GM06990 (cell line): Measurements from ENCODE around the gene FAM229A.

ENCODE experiments used
- DNase-seq: peaks from one replicate; pipeline ENCODE4 v3.0.0-alpha.2; 2011; ENCODE audit not compliant: insufficient read length; ENCODE audit errors: extremely low read depth
- H3K27me3 ChIP-seq: replicated peaks from 2 replicates; pipeline ENCODE4 v1.6.0; 2011; ENCODE audit warnings: low read length; ENCODE audit not compliant: control insufficient read depth, insufficient read depth
- H3K36me3 ChIP-seq: 2 replicates; pipeline ENCODE4 v1.5.1; 2011; ENCODE audit warnings: low read length; ENCODE audit not compliant: control insufficient read depth, insufficient read depth
- H3K4me3 ChIP-seq: replicated peaks from 2 replicates; pipeline ENCODE4 v1.5.1; 2011; ENCODE audit warnings: low read depth, mild to moderate bottlenecking, control low read depth, low read length
- CTCF ChIP-seq: IDR thresholded peaks from 2 replicates; pipeline ENCODE4 v1.5.1; 2011; ENCODE audit warnings: low read length, control low read depth, mild to moderate bottlenecking, inconsistent platforms; ENCODE audit not compliant: insufficient read depth, poor library complexity, severe bottlenecking

FAM229A gene

GRCh38 chr1:32393832-32394140, 31.5 kb upstream of the FAM229A start:
- H3K4me3 ChIP-seq: peak overlapping the region; percentile 91
- no peak for TF ChIP-seq CTCF
- H3K36me3 ChIP-seq: peaks cover 4% of the 10 kb centered on the region
- no peaks in the 10 kb centered on the region for H3K27me3 ChIP-seq
- DNase-seq: no peak

DNA sequence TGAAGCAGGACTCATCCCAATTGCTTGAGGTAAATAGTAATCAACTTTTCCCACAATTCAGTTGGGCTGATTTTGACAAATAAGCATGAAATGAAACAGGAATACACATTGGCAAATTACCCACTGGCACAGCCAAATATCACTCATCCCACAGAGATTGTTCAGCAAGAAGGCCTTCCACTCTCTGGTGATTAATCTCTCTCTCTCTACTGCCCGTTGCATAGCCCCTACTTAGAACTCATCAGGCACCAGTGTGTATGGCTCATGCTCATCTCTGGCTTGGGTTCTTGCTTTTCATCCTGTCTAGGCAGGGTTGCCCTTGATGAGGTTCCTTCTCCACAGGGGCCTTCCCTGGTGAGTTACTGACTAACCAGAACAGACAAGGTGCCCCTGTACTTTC, 30.9 kb upstream of the FAM229A start:
- no peak for TF ChIP-seq CTCF
- Histone ChIP-seq H3K27me3 (no peaks in the 10 kb centered on the region), H3K4me3 (peak overlapping the region; percentile 91), H3K36me3 (peaks cover 4% of the 10 kb centered on the region)
- DNase-seq: no peak

GRCh38 chr1:32392325-32392724, 30.0 kb upstream of the FAM229A start:
- Histone ChIP-seq H3K4me3 (no peak overlapping the region), H3K36me3 (peaks cover 4% of the 10 kb centered on the region), H3K27me3 (no peaks in the 10 kb centered on the region)
- TF ChIP-seq CTCF: no peak
- DNase-seq: no peak

DNA sequence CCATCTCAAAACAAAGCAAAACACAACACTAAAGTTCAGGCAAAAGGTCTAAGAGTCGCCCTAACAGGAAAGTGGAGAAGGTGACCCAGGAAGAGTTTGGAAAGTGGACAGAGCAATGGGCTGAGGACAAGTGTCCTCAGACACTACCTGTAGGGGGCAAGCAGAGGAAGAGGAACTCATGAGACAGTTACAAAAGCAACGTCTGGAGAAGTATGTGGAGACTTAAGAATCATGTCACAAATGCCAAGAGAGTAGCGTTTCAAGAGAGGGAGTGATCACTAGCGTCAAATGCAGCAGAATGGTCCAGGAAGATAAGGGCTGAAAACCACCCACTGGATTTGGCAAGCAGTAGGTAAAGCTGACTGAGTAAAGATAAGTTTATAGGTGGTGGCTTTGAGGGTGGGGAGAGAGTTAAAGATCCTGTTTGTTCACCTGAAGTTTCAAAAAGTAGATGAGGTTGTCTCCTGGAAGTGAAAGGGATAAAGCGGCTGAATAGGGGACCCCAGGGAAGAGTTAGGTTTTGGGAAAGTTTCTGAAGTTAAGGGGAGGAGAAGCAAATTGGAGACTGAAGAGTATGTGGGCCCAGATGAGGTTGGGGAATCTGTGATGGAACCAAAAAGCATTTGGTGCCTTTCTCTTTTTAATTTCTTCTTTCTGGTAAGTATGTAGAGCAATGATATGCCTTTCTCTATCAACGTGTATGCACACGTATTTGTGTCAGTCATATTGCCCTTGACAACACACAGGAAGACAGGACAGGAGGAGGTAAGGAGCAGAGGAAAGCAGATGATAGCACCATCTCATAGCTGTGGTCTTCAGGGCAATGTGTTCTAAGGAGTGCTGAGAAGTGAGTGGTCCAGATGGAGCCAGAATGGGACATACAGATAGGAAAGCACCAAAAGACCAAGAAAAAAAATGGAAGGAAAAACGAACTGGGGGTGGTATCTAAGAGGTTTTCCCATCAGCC, 28.9 kb upstream of the FAM229A start:
- peaks cover 5% of the 10 kb centered on the region for H3K36me3 ChIP-seq
- TF ChIP-seq CTCF: no peak
- H3K27me3 ChIP-seq: no peaks in the 10 kb centered on the region
- H3K4me3 ChIP-seq: no peak overlapping the region
- DNase-seq: no peak

DNA sequence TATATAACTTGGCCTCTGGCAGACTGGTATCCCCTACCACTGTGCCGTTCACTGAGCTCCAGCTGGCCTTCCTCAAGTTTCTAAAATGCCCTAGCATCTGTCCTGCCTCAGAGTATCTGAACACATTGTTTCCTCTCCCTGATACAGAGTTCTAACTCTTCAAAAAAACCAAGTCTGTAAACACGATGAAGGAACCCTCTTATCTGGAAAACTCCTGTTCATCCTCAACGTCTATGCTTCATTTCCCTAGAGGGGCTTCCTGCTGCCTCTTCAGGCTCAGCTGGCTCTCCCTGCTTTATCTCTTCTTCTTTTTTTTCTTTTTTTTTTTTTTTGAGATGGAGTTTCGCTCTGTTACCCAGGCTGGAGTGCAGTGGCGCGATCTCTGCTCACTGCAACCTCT, 26.4 kb upstream of the FAM229A start:
- no peak for DNase-seq
- Histone ChIP-seq H3K4me3 (no peak overlapping the region), H3K36me3 (peaks cover 10% of the 10 kb centered on the region), H3K27me3 (no peaks in the 10 kb centered on the region)
- no peak for TF ChIP-seq CTCF
